ENCODE data around the gene TSPAN13.

Gene TSPAN13

GRCh38 chr7:16785321-16785720 is 31.8 kb downstream of the TSPAN13 start:
- no peaks in the 10 kb centered on the region for H3K36me3 ChIP-seq (ENCODE audit: control insufficient read depth in 1 of 2, insufficient read depth in 2 of 2, low read length in 2 of 2)
- no CpG with 5 or more reads among the region's 1 CpG for WGBS (ENCODE audit: extremely low coverage, insufficient coverage, insufficient read length)
- H3K27ac ChIP-seq (ENCODE audit: low read depth, low read length): no peak overlapping the region
- H3K4me3 ChIP-seq (ENCODE audit: low read depth, low read length): no peak overlapping the region
- no peak overlapping the region for H4K91ac ChIP-seq (ENCODE audit: low read depth, low read length)
- no peak overlapping the region for H3K23ac ChIP-seq (ENCODE audit: low read length)
- no peaks in the 10 kb centered on the region for H3K79me1 ChIP-seq (ENCODE audit: low read length)
- H2BK120ac ChIP-seq (ENCODE audit: insufficient read depth, low read length, poor library complexity): no peak overlapping the region
- H3K14ac ChIP-seq (ENCODE audit: low read length): no peak overlapping the region
- no peaks in the 10 kb centered on the region for H3K9me3 ChIP-seq (ENCODE audit: insufficient read depth, low read depth, low read length)
- no peak overlapping the region for H2BK12ac ChIP-seq (ENCODE audit: low read length)
- no peak overlapping the region for H2AK5ac ChIP-seq (ENCODE audit: low read length)
- H2AFZ ChIP-seq (ENCODE audit: insufficient read depth, low read length, poor library complexity): no peak overlapping the region
- H2BK5ac ChIP-seq (ENCODE audit: low read depth, low read length, poor library complexity): no peak overlapping the region
- no peak for DNase-seq
- H3K79me2 ChIP-seq (ENCODE audit: control insufficient read depth, insufficient read depth, low read length, poor library complexity): no peaks in the 10 kb centered on the region
- no peak overlapping the region for H3K9ac ChIP-seq (ENCODE audit: low read length)
- H3K4ac ChIP-seq (ENCODE audit: low read depth, low read length): no peak overlapping the region
- no peak overlapping the region for H3K4me2 ChIP-seq (ENCODE audit: low read length)
- H3K4me1 ChIP-seq (ENCODE audit: control insufficient read depth in 1 of 2, insufficient read depth in 2 of 2, low read length in 2 of 2): peaks cover 0 to 3% of the 10 kb centered on the region in 2 experiments
- no peaks in the 10 kb centered on the region for H3K27me3 ChIP-seq (ENCODE audit: insufficient read depth, low read length)
- no peak overlapping the region for H4K8ac ChIP-seq (ENCODE audit: low read depth, low read length)
- H3K18ac ChIP-seq (ENCODE audit: low read length): no peak overlapping the region
- H4K12ac ChIP-seq (ENCODE audit: low read depth, low read length): no peak overlapping the region

- no CpG with 5 or more reads among the region's 2 CpGs for WGBS (ENCODE audit: extremely low coverage, insufficient coverage, insufficient read length)
These were observed 32.3 kb downstream of the TSPAN13 start for GRCh38 chr7:16785846-16786245.

GRCh38 chr7:16786257-16786656 is 32.7 kb downstream of the TSPAN13 start:
- Histone ChIP-seq H2BK120ac (ENCODE audit: insufficient read depth, low read length, poor library complexity) (no peak overlapping the region), H3K79me2 (ENCODE audit: control insufficient read depth, insufficient read depth, low read length, poor library complexity) (no peaks in the 10 kb centered on the region), H3K27me3 (ENCODE audit: insufficient read depth, low read length) (no peaks in the 10 kb centered on the region), H2AFZ (ENCODE audit: insufficient read depth, low read length, poor library complexity) (no peak overlapping the region), H3K23ac (ENCODE audit: low read length) (no peak overlapping the region), H4K8ac (ENCODE audit: low read depth, low read length) (no peak overlapping the region), H3K27ac (ENCODE audit: low read depth, low read length) (no peak overlapping the region), H2BK5ac (ENCODE audit: low read depth, low read length, poor library complexity) (no peak overlapping the region), H3K79me1 (ENCODE audit: low read length) (no peaks in the 10 kb centered on the region), H3K14ac (ENCODE audit: low read length) (no peak overlapping the region), H2BK12ac (ENCODE audit: low read length) (no peak overlapping the region), H3K4me2 (ENCODE audit: low read length) (no peak overlapping the region), H2AK5ac (ENCODE audit: low read length) (no peak overlapping the region), H3K9ac (ENCODE audit: low read length) (no peak overlapping the region), H4K12ac (ENCODE audit: low read depth, low read length) (no peak overlapping the region), H4K91ac (ENCODE audit: low read depth, low read length) (no peak overlapping the region), H3K36me3 (ENCODE audit: control insufficient read depth in 1 of 2, insufficient read depth in 2 of 2, low read length in 2 of 2) (no peaks in the 10 kb centered on the region), H3K4ac (ENCODE audit: low read depth, low read length) (no peak overlapping the region), H3K4me3 (ENCODE audit: low read depth, low read length) (no peak overlapping the region), H3K4me1 (ENCODE audit: control insufficient read depth in 1 of 2, insufficient read depth in 2 of 2, low read length in 2 of 2) (peaks cover 0 to 3% of the 10 kb centered on the region in 2 experiments), H3K9me3 (ENCODE audit: insufficient read depth, low read depth, low read length) (no peaks in the 10 kb centered on the region), H3K18ac (ENCODE audit: low read length) (no peak overlapping the region)
- peak in 1 of 2 donors; percentile 49 for DNase-seq
- no CpG with 5 or more reads among the region's 4 CpGs for WGBS (ENCODE audit: extremely low coverage, insufficient coverage, insufficient read length)

More at GRCh38 chr7:16785846-16786245, 32.3 kb downstream of the TSPAN13 start:
- Histone ChIP-seq H3K14ac (ENCODE audit: low read length) (no peak overlapping the region), H3K4ac (ENCODE audit: low read depth, low read length) (no peak overlapping the region), H3K27me3 (ENCODE audit: insufficient read depth, low read length) (no peaks in the 10 kb centered on the region), H3K79me2 (ENCODE audit: control insufficient read depth, insufficient read depth, low read length, poor library complexity) (no peaks in the 10 kb centered on the region), H2BK120ac (ENCODE audit: insufficient read depth, low read length, poor library complexity) (no peak overlapping the region), H4K91ac (ENCODE audit: low read depth, low read length) (no peak overlapping the region), H3K4me1 (ENCODE audit: control insufficient read depth in 1 of 2, insufficient read depth in 2 of 2, low read length in 2 of 2) (peaks cover 0 to 3% of the 10 kb centered on the region in 2 experiments), H3K4me2 (ENCODE audit: low read length) (no peak overlapping the region), H3K9me3 (ENCODE audit: insufficient read depth, low read depth, low read length) (no peaks in the 10 kb centered on the region), H3K4me3 (ENCODE audit: low read depth, low read length) (no peak overlapping the region), H2BK12ac (ENCODE audit: low read length) (no peak overlapping the region), H2BK5ac (ENCODE audit: low read depth, low read length, poor library complexity) (no peak overlapping the region), H3K36me3 (ENCODE audit: control insufficient read depth in 1 of 2, insufficient read depth in 2 of 2, low read length in 2 of 2) (no peaks in the 10 kb centered on the region), H4K8ac (ENCODE audit: low read depth, low read length) (no peak overlapping the region), H3K79me1 (ENCODE audit: low read length) (no peaks in the 10 kb centered on the region), H3K9ac (ENCODE audit: low read length) (no peak overlapping the region), H3K23ac (ENCODE audit: low read length) (no peak overlapping the region), H3K27ac (ENCODE audit: low read depth, low read length) (no peak overlapping the region), H3K18ac (ENCODE audit: low read length) (no peak overlapping the region), H2AK5ac (ENCODE audit: low read length) (no peak overlapping the region), H4K12ac (ENCODE audit: low read depth, low read length) (no peak overlapping the region), H2AFZ (ENCODE audit: insufficient read depth, low read length, poor library complexity) (no peak overlapping the region)
- no peak for DNase-seq

- Histone ChIP-seq H3K27me3 (ENCODE audit: insufficient read depth, low read length) (no peaks in the 10 kb centered on the region), H3K79me2 (ENCODE audit: control insufficient read depth, insufficient read depth, low read length, poor library complexity) (no peaks in the 10 kb centered on the region), H3K4me1 (ENCODE audit: control insufficient read depth in 1 of 2, insufficient read depth in 2 of 2, low read length in 2 of 2) (peaks cover 0 to 3% of the 10 kb centered on the region in 2 experiments), H2BK5ac (ENCODE audit: low read depth, low read length, poor library complexity) (no peak overlapping the region), H3K9ac (ENCODE audit: low read length) (no peak overlapping the region), H4K12ac (ENCODE audit: low read depth, low read length) (no peak overlapping the region), H3K36me3 (ENCODE audit: control insufficient read depth in 1 of 2, insufficient read depth in 2 of 2, low read length in 2 of 2) (no peaks in the 10 kb centered on the region), H3K9me3 (ENCODE audit: insufficient read depth, low read depth, low read length) (no peaks in the 10 kb centered on the region), H2BK120ac (ENCODE audit: insufficient read depth, low read length, poor library complexity) (no peak overlapping the region), H3K18ac (ENCODE audit: low read length) (no peak overlapping the region), H3K4ac (ENCODE audit: low read depth, low read length) (no peak overlapping the region), H3K23ac (ENCODE audit: low read length) (no peak overlapping the region), H2AK5ac (ENCODE audit: low read length) (no peak overlapping the region), H3K14ac (ENCODE audit: low read length) (no peak overlapping the region), H3K4me2 (ENCODE audit: low read length) (no peak overlapping the region), H3K4me3 (ENCODE audit: low read depth, low read length) (no peak overlapping the region), H2AFZ (ENCODE audit: insufficient read depth, low read length, poor library complexity) (no peak overlapping the region), H3K27ac (ENCODE audit: low read depth, low read length) (no peak overlapping the region), H3K79me1 (ENCODE audit: low read length) (no peaks in the 10 kb centered on the region), H2BK12ac (ENCODE audit: low read length) (no peak overlapping the region), H4K91ac (ENCODE audit: low read depth, low read length) (no peak overlapping the region), H4K8ac (ENCODE audit: low read depth, low read length) (no peak overlapping the region)
- WGBS (ENCODE audit: extremely low coverage, insufficient coverage, insufficient read length): no CpG with 5 or more reads among the region's 1 CpG
- DNase-seq: no peak
These were observed 33.6 kb downstream of the TSPAN13 start for GRCh38 chr7:16787127-16787526.

Measured in trophoblast cell (in vitro differentiated cells and primary cell).